A549 (cell line): ENCODE data around the gene CNNM3.

ENCODE experiments used
- CTCF ChIP-seq: fragments of >200 bp; sonication (Bioruptor Twin); formaldehyde crosslinking; IDR thresholded peaks from 3 replicates; pipeline ENCODE4 v1.5.1; 2016
- POLR2A ChIP-seq: IDR thresholded peaks from 2 replicates; pipeline ENCODE4 v1.6.1; 2012; ENCODE audit warnings: mild to moderate bottlenecking, low read length
- RCOR1 ChIP-seq: fragments of 150-350 bp; IDR thresholded peaks from 2 replicates; pipeline ENCODE4 v1.6.1; 2014; ENCODE audit warnings: antibody characterized with exemption, low read length, low read depth
- REST ChIP-seq: fragments of 200-600 bp; sonication (generic); IDR thresholded peaks from 2 replicates; pipeline ENCODE4 v1.6.1; 2016; ENCODE audit warnings: antibody characterized with exemption, mild to moderate bottlenecking, moderate library complexity
- SMC3 ChIP-seq: fragments of >200 bp; sonication (Bioruptor Twin); formaldehyde crosslinking; IDR thresholded peaks from 3 replicates; pipeline ENCODE4 v1.6.1; 2018; ENCODE audit warnings: inconsistent platforms
- USF2 ChIP-seq: fragments of 450-650 bp; IDR thresholded peaks from 2 replicates; pipeline ENCODE4 v1.6.1; 2014; ENCODE audit warnings: antibody characterized with exemption

GRCh38 chr2:96775160-96775559, 40.9 kb upstream of the CNNM3 start:
- TF ChIP-seq SMC3: no peak
- no peak for TF ChIP-seq POLR2A
- TF ChIP-seq CTCF: no peak
- TF ChIP-seq REST: no peak
- no peak for TF ChIP-seq USF2
- no peak for TF ChIP-seq RCOR1
